HUDEP-2 (cell line): Measurements from ENCODE around the gene LONRF3.
A peak's percentile ranks its signal among the peaks of the same experiment; 100 is the strongest.
"Not testable (repeated sequence)": the region's sequence is repeated elsewhere in the genome, so short reads cannot be mapped to it uniquely, and the experiment has no call there.

ENCODE experiments used
- DNase-seq, 76 experiments: peaks; one replicate each; lab custom pipeline; 2025; ENCODE audit not compliant: unreplicated experiment in 76 of 76; lab: John Stamatoyannopoulos, UW

LONRF3 gene

DNA sequence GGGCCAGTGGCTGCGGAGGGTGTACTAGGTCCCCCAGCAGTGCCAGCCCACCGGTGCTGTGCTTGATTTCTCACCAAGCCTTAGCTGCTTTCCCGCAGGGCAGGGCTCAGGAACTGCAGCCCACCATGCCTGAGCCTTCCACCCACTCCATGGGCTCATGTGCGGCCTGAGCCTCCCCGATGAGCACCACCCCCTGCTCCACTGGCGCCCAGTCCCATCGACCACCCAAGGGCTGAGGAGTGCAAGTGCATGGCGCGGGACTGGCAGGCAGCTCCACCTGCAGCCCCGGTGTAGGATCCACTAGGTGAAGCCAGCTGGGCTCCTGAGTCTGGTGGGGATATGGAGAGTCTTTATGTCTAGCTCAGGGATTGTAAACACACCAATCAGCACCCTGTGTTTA lies 55.2 kb downstream of the LONRF3 start:
- not testable (repeated sequence) for DNase-seq

DNA sequence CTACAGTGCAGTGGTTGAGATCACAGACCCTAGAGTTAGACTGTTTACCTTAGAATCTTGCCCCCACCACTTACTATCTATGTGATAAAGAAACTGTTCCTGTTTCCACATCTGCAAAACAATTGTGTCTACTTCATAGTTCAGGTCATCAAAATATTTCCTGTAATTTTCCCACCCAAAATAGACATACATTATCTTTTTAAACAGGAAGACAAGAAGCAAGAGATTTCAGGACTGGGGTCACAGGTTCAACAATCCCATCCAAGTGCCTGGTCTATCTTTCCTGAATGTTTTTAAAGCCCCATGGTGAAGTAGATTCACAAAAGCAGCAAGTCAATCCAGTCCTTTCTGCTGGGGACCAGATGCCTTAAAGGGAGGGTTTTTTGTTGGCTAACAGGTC lies 56.6 kb downstream of the LONRF3 start:
- no peak for DNase-seq

DNA sequence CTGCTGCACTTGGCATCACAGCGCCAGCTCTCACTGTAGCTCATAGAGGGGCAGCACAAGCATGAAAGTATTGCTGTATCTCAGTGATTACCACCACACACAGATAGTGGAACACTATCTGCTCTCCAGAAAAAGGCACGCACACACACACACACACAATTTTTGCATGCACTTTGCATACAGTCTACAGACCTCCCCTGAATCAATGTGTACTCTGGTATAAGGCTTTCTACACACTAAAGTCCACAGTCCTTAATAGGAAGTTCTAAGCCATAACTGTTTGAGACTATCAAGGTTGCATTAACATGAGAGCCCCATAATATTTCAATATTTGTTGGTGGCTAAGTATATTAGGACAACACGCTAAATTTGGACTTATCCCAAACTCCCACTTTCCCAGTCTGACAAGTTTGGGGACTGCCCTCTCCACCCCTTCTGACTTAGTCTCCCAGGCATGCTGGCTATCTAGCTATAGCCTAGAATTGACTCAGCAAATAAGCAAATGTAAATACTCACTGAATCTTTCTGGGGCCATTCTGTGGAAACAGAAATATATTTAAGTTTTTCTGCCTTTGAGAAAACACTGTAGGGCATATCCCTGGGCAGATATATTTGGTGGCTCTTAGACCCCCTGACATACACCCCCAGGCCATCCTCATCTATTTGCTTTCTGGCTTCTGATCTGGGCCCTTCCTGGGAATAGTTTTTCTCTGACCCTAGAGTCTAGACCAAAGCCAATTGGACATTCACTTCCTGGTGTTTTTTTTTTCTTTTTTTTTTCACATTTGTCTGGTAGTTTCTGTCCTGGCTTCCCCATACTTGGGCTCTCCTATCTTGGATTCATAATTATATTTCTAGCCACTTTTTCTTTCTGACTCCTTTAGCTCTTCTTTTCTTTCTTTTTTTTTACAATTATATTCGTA lies 62.0 kb downstream of the LONRF3 start:
- no peak for DNase-seq

DNA sequence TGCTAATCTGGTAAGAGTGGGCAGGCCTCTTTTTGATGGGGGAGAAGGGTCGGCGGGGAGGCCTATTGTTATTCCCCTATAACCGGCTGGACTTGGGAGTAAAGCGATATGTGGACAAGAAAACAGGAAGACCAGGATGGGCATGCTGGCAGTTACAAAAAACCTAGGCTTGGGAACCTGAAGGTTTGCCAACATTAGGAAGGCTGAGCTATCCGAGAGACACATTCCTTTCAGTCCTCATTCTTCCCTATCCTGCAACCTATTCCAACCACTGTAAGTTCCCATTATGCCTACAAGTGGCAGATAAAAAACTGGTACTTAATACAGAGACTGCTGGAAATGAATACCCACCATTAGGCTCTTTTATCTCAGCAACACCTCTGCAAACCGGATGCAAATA lies 66.0 kb downstream of the LONRF3 start:
- DNase-seq, result no peak

DNA sequence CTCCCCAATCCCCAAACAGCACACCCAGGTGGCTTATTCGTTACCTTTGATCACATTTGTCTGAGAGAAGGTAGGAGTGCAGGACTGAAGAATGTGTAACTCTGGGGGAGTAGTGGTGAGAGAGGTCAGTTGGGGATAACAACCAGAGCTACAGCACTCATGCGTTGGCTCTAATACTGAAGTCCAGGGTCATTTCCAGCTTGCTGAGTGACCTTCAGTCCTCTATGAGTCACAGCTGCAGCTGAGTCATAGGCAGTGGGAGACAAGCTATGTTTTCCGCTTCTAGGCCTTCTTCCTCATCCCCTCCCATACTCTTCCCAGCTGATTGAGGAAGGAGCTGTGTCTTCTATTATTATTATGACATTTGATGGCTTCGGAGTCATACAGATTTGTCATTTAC lies 66.8 kb downstream of the LONRF3 start:
- DNase-seq, result peak in 2 of 76 experiments; percentile 3 to 9

DNA sequence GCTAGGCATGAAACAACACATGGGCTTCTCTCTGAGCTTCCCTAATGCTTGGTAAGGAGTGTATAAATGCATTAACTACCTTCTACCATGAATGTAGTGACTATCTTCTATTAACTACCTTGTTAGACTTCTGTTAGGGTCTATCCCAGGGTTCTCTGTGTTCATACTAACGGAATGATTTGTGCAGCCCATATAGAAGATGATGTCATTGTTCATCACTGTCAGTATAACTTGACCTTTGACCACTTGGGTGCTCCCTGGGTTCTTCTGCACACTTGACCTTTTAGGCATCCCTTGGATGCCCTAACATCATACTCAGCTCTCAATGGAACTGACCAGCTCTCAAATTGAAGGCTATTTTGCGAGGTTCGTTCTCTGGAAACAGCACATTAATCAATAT lies 67.6 kb downstream of the LONRF3 start:
- DNase-seq, result no peak

DNA sequence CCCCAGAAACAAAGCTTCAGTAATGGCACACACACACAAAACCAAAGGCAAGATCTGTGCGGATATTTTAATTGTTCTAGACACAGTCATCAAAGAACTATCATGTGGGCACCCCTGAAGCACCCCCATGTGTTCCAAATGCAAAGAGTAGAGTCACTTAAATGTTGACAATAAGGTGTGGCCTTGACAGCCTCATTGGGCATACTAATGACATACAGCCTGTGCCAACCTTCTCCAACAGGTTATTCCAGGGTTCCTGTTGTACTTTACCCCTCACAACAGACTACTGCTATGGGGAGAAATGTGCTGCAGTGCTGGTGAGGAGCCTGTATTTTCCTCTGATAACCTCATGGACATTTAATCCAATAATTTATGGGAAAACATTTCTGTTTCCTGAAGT lies 68.6 kb downstream of the LONRF3 start:
- DNase-seq, result no peak

DNA sequence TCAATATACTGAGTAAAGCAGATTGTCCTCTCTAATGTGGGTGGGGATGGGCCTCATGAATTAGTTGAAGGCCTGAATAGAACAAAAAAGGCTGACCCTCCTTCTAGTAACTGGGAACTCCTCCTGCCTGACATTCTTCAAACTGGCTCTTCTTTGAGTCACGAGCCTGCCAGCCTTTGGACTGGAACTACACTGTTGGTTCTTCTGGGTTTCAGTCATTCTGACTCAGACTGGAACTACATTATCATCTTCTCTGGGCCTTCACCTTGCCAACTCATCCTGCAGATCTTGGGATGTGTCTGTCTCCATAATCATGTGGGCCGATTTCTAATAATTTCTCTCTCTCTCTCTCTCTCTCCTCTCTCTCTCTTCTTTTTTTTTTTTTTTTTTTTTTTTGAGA lies 71.5 kb downstream of the LONRF3 start:
- DNase-seq, result no peak

DNA sequence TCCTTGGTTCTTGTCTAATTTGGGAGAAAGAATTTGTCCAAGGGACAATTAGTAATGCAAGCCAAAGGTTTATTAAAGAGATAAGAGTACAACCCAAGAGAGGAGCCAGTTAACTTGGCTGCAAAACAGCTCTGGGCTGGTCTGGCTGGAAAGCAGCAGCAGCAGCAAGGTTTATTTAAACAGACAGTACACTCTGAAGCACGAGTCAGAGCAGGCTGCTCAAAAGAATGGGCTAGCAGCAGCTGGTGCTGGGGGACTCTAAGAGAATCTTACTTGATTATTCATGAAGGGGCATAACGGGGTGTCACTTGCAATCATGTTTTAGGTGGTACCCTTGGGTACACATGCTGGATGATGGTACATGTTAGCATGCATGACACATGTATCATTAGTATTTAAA lies 81.3 kb downstream of the LONRF3 start:
- DNase-seq, result no peak

DNA sequence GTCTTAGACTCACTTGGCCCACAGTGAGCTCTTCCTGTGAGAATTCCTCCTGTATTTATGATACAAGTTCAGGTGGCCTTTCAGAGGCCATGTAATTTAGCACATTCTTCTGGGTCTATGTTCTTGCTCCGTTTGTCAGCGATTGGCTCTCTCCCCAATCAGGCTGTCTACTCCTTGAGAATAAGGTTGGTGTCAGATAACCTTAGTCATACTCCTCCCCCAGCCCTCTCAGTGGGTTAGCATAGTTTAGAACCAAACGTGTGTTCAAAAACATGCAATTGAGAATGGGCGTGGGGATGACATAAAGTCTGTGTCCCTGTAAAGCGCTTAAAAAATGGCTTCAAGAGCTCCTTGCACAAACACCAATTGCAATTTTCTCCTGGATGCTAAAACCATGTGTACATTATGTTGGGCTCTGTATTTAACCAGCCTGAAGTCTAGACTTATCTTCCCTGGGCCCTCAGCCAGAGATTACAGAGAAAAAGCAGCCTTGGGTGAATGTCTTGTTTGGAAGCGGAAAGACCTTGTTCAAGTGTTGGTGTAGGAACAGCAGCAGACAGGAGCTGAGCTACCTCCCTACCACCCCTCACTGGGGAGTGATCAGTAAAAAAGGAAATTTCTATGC lies 88.4 kb downstream of the LONRF3 start:
- peak in 1 of 76 experiments; percentile 1 for DNase-seq

DNA sequence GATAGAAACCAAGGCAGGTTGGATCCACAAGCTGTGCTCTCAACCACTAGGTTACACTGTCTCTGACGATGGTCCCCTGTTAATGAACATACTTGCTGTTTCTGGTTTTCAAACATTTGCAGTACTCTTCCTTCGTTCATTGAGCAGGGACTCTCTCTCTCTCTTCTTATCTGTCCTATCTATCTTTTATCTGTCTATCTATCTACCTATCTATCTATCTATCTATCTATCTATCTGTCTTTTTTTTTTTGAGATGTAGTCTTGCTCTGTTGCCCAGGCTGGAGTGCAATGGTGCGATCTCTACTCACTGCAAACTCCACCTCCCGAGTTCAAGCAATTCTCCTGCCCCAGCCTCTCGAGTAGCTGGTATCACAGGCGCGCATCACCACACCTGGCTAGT lies 89.0 kb downstream of the LONRF3 start:
- DNase-seq, result no peak

DNA sequence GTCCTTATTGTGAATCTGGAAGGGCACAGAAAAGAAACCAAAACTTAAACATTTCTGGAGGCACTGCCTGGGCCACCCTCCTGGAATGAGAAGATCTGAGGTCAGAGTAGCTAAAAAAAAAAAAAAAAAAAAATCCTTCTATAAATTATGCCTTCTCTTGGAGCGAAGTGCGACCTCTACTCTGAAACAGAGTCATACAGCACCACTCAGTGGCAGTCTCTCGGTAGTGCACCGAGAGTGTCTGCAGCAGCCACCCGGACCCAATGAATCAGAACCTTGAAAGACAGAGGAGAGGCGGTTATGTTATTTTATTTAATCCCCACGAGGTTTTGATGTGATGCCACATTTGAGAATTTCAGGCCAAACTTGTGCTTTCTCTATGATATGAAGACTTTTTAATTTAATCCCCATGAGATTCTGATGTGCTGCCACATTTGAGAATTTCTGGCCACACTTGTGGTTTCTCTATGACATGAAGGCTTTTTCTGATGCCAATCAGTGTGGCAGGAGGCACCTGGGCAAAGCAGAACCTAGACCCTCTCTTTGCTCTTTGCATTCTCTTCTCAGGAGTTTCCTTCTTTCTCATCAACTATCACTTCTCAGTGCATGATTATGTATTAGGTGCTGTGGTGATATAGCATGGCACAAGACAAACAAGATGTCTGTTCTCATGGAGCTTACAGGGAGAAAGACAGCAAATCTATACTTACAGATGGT lies 92.8 kb downstream of the LONRF3 start:
- peak in 37 of 76 experiments; percentile 0 to 40 (median 2) for DNase-seq
